WTC11 (cell line): ENCODE results near the gene TLR10. TPM values are rescaled to one million over a fixed set of nuclear protein-coding genes. Genes with fewer than 3 reads are reported as not detected.

ENCODE experiments used
- ATAC-seq: fragments of 200-7000 bp; cut with Tn5 transposase; 2 replicates; pipeline ENCODE4 v1.10.0; 2021; ENCODE audit warnings: mild to moderate bottlenecking, moderate library complexity
- CTCF ChIA-PET: fragments of 300-600 bp; sonication (Branson Sonifier 250); formaldehyde crosslinking; loops from one replicate; lab custom pipeline; 2021; ENCODE audit warnings: antibody characterized with exemption; lab: Charles Lee
- POLR2A ChIA-PET: fragments of 350-600 bp; sonication (Branson Sonifier 250); formaldehyde crosslinking; loops from one replicate; lab custom pipeline; 2021; ENCODE audit warnings: antibody characterized with exemption; lab: Charles Lee
- DNase-seq: peaks from one replicate; pipeline ENCODE4 v3.0.0; 2021; ENCODE audit warnings: low spot score
- H3K27ac Mint-ChIP-seq: 2 replicates; pipeline ENCODE4 v1.8.0; 2021; ENCODE audit warnings: mixed read lengths
- H3K27me3 Mint-ChIP-seq: 2 replicates; pipeline ENCODE4 v1.8.0; 2021; ENCODE audit warnings: low read depth, mild to moderate bottlenecking, moderate library complexity, mixed read lengths
- H3K36me3 Mint-ChIP-seq: 2 replicates; pipeline ENCODE4 v1.8.0; 2021; ENCODE audit warnings: mixed read lengths
- H3K4me1 Mint-ChIP-seq: 2 replicates; pipeline ENCODE4 v1.8.0; 2022; ENCODE audit warnings: mixed read lengths
- H3K4me3 Mint-ChIP-seq: 2 replicates; pipeline ENCODE4 v1.8.0; 2021; ENCODE audit warnings: mild to moderate bottlenecking, moderate library complexity, mixed read lengths
- H3K9me3 Mint-ChIP-seq: 2 replicates; pipeline ENCODE4 v1.8.0; 2021; ENCODE audit warnings: mixed read lengths
- AR ChIP-seq: fragments of 250-450 bp; sonication (Bioruptor Pico); IDR thresholded peaks from 2 replicates; pipeline ENCODE4 v1.9.0; 2021; ENCODE audit warnings: mild to moderate bottlenecking
- ATF1 ChIP-seq: sonication (generic); formaldehyde crosslinking; IDR thresholded peaks from 2 replicates; pipeline ENCODE4 v1.8.1; 2023; ENCODE audit warnings: mild to moderate bottlenecking, moderate library complexity, missing genetic modification reagents
- CTCF ChIP-seq: fragments of 200-600 bp; IDR thresholded peaks from 2 replicates; pipeline ENCODE4 v1.8.0; 2022; ENCODE audit warnings: antibody characterized with exemption
- FOXP4 ChIP-seq: sonication (generic); formaldehyde crosslinking; IDR thresholded peaks from 2 replicates; pipeline ENCODE4 v1.8.0; 2022; ENCODE audit warnings: mild to moderate bottlenecking, missing genetic modification reagents
- GABPB1 ChIP-seq: sonication (generic); formaldehyde crosslinking; IDR thresholded peaks from 2 replicates; pipeline ENCODE4 v1.8.1; 2023; ENCODE audit warnings: mild to moderate bottlenecking, missing genetic modification reagents
- HMGXB4 ChIP-seq: sonication (generic); formaldehyde crosslinking; IDR thresholded peaks from 2 replicates; pipeline ENCODE4 v1.8.1; 2023; ENCODE audit warnings: mild to moderate bottlenecking, moderate library complexity, missing genetic modification reagents
- JAZF1 ChIP-seq: fragments of 250-450 bp; sonication (Bioruptor Pico); IDR thresholded peaks from 2 replicates; pipeline ENCODE4 v1.9.0; 2021; ENCODE audit warnings: moderate library complexity, mild to moderate bottlenecking, inconsistent platforms
- PRDM15 ChIP-seq: sonication (generic); formaldehyde crosslinking; IDR thresholded peaks from 2 replicates; pipeline ENCODE4 v1.8.0; 2022; ENCODE audit warnings: missing genetic modification reagents
- RELA ChIP-seq: sonication (generic); formaldehyde crosslinking; IDR thresholded peaks from 2 replicates; pipeline ENCODE4 v1.8.1; 2022; ENCODE audit warnings: missing genetic modification reagents, mild to moderate bottlenecking, borderline replicate concordance
- SP1 ChIP-seq: sonication (generic); formaldehyde crosslinking; conservative IDR thresholded peaks from 2 replicates; pipeline ENCODE4 v1.8.1; 2022; ENCODE audit warnings: missing genetic modification reagents
- TEAD4 ChIP-seq: sonication (generic); formaldehyde crosslinking; IDR thresholded peaks from 2 replicates; pipeline ENCODE4 v1.8.0; 2022; ENCODE audit warnings: mild to moderate bottlenecking, missing genetic modification reagents
- ZBTB43 ChIP-seq: sonication (generic); formaldehyde crosslinking; IDR thresholded peaks from 2 replicates; pipeline ENCODE4 v1.8.1; 2023; ENCODE audit warnings: mild to moderate bottlenecking, missing genetic modification reagents
- ZNF138 ChIP-seq: sonication (generic); formaldehyde crosslinking; conservative IDR thresholded peaks from 2 replicates; pipeline ENCODE4 v1.8.1; 2022; ENCODE audit warnings: mild to moderate bottlenecking, moderate library complexity, missing genetic modification reagents
- ZNF416 ChIP-seq: fragments of 250-450 bp; sonication (Bioruptor Pico); IDR thresholded peaks from 2 replicates; pipeline ENCODE4 v1.9.0; 2021; ENCODE audit warnings: mild to moderate bottlenecking, inconsistent platforms
- ZSCAN18 ChIP-seq: fragments of 250-450 bp; sonication (Bioruptor Pico); IDR thresholded peaks from 2 replicates; pipeline ENCODE4 v2.1.2; 2022; ENCODE audit warnings: mild to moderate bottlenecking, moderate library complexity
- total RNA-seq: library from RNA; stranded (reverse); gene quantifications from 3 replicates; pipeline ENCODE4 v1.2.3, GENCODE V29; 2021

Gene TLR10
- total RNA-seq, 1 experiment from 2014 or later, result not detected

GRCh38 chr4:38781854-38782261, 932 bp downstream of the TLR10 start:
- POLR2A ChIA-PET, result no interaction called here
- peaks cover 5% of the 10 kb centered on the region for H3K9me3 Mint-ChIP-seq
- peaks cover 2% of the 10 kb centered on the region; the same call in 1 of the 2 replicates for H3K27me3 Mint-ChIP-seq
- H3K4me3 Mint-ChIP-seq, result no peak overlapping the region
- no peak for TF ChIP-seq ZBTB43 (CRISPR knock-in tag)
- TF ChIP-seq, all 79 proteins: peak for 0
- CTCF ChIA-PET, result interaction anchor here (0.8 to 5.7 kb wide), 9 partner anchors 9 to 627 kb away, joined by 3 to 65 read pairs (median 3); no protein-coding TSS in a partner anchor
- Mint-ChIP-seq H3K36me3 (no peaks in the 10 kb centered on the region), H3K27ac (no peak overlapping the region), H3K4me1 (no peaks in the 10 kb centered on the region)
- ATAC-seq, result no peak
- no peak for DNase-seq

GRCh38 chr4:38780833-38781484, 1.8 kb downstream of the TLR10 start:
- Mint-ChIP-seq H3K27me3 (peaks cover 2% of the 10 kb centered on the region; the same call in 1 of the 2 replicates), H3K4me3 (no peak overlapping the region), H3K9me3 (peaks cover 10% of the 10 kb centered on the region), H3K36me3 (no peaks in the 10 kb centered on the region), H3K27ac (no peak overlapping the region), H3K4me1 (no peaks in the 10 kb centered on the region)
- DNase-seq, result no peak
- CTCF ChIA-PET, result interaction anchor here (1.4 to 5.7 kb wide), 3 partner anchors 16 to 23 kb away, joined by 3 to 65 read pairs (median 13); no protein-coding TSS in a partner anchor
- TF ChIP-seq RELA (CRISPR knock-in tag) (no peak), CTCF (no peak), JAZF1 (CRISPR knock-in tag) (no peak), GABPB1 (CRISPR knock-in tag) (no peak), PRDM15 (CRISPR knock-in tag) (no peak), SP1 (no peak), TEAD4 (no peak), AR (CRISPR knock-in tag) (no peak), ZSCAN18 (CRISPR knock-in tag) (no peak), ZNF138 (CRISPR knock-in tag) (no peak), ZNF416 (CRISPR knock-in tag) (no peak), HMGXB4 (CRISPR knock-in tag) (no peak), ATF1 (CRISPR knock-in tag) (no peak), FOXP4 (no peak)
- ATAC-seq, result no peak
- POLR2A ChIA-PET, result no interaction called here
